Fibroblast of pulmonary artery (primary cell): Measurements from ENCODE around the gene CAMSAP1.

Experiments used
- DNase-seq: peaks from one replicate; pipeline ENCODE4 v3.0.0-alpha.2; 2010; ENCODE audit warnings: low read depth
- H3K4me3 ChIP-seq: replicated peaks from 2 replicates; pipeline ENCODE4 v1.5.1; 2011; ENCODE audit warnings: low read depth, mild to moderate bottlenecking, control low read depth, low read length, moderate library complexity
- TF ChIP-seq, protein P1 (sequence below): IDR thresholded peaks from 2 replicates; pipeline ENCODE4 v1.5.1; 2011; ENCODE audit warnings: mild to moderate bottlenecking, control low read depth, low read length, inconsistent platforms; ENCODE audit errors: missing control alignments

The CAMSAP1 gene

DNA sequence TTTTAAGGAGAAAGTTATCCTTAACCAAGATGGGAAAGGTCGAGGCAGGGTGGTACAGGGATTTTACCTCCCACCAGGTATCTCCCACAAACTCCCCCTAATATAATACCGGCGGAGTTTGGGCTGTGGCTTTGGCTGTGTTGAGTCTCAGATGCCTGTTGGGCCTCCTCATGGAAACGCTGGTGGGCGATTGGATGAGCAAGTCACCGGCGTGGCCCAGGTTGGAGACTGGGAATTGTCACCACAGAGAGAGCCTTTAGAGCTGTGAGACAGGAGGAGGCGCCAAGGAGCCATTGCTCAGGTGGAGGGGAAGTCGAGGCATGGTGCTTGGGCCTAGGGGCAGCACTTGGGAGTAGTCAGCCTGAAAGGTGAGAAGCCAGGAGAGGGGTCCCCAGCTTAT, 3.4 kb upstream of the CAMSAP1 start:
- TF ChIP-seq, protein P1, sequence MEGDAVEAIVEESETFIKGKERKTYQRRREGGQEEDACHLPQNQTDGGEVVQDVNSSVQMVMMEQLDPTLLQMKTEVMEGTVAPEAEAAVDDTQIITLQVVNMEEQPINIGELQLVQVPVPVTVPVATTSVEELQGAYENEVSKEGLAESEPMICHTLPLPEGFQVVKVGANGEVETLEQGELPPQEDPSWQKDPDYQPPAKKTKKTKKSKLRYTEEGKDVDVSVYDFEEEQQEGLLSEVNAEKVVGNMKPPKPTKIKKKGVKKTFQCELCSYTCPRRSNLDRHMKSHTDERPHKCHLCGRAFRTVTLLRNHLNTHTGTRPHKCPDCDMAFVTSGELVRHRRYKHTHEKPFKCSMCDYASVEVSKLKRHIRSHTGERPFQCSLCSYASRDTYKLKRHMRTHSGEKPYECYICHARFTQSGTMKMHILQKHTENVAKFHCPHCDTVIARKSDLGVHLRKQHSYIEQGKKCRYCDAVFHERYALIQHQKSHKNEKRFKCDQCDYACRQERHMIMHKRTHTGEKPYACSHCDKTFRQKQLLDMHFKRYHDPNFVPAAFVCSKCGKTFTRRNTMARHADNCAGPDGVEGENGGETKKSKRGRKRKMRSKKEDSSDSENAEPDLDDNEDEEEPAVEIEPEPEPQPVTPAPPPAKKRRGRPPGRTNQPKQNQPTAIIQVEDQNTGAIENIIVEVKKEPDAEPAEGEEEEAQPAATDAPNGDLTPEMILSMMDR = no peak
- no peak overlapping the region for H3K4me3 ChIP-seq
- no peak for DNase-seq

DNA sequence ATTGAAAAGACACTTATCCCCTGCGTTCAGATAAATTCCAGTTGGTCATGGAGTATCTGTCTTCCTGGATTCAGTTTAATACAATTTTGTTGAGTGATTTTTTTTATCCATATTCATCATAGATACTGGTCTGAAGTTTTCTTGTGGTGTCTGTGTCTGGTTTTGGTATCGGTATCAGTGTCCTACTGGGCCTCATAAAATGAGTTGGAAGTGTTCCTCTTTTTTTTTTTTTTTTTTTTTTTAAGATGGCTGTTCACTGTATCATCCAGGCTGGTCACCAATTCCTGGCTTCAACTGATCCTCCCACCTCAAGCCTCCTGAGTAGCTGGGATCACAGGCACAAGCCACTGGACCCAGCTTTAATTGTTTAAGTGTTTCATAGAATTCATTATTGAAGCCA, 2.9 kb upstream of the CAMSAP1 start:
- no peak overlapping the region for H3K4me3 ChIP-seq
- TF ChIP-seq, protein P1 = no peak
- no peak for DNase-seq

DNA sequence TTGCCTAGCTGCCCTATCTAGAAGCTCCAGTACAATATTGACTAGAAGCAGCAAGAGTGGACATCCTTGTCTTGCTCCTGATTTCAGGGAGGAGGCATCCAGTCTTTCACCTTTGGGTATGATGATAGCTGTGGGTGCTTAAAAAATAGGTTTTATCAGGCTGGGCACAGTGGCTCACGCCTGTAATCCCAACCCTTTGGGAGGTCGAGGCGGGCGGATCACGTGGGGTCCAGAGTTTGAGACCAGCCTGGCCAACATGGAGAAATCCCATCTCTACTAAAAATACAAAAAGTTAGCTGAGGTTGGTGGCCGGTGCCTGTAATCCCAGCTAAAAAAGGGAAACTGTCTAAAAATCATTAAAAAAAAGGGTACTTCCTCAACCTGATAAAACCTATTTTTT, 2.0 kb upstream of the CAMSAP1 start:
- no peak overlapping the region for H3K4me3 ChIP-seq
- TF ChIP-seq, protein P1 = no peak
- DNase-seq = no peak

DNA sequence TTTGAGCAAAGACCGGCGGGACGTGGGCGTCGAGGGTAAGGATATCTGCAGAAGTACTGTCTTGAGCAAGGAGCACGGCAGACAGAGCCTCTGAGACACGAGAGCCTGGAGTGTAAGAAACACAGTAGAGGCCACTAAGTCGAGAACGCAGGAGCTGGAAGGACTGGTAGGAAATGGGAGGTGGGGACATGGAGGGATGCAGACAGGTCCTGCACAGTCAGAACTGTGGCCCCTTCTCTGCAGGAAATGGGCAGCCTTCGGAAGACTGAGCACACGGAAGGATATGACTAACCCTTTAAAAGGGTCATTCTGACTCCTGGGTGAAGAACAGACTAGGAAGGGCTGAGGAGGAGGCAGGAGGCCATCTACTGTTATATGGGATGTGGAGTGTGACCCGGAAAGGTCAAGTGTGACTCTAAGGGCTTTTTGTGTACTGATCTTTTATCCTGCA, 1.4 kb upstream of the CAMSAP1 start:
- DNase-seq = no peak
- TF ChIP-seq, protein P1 = no peak

DNA sequence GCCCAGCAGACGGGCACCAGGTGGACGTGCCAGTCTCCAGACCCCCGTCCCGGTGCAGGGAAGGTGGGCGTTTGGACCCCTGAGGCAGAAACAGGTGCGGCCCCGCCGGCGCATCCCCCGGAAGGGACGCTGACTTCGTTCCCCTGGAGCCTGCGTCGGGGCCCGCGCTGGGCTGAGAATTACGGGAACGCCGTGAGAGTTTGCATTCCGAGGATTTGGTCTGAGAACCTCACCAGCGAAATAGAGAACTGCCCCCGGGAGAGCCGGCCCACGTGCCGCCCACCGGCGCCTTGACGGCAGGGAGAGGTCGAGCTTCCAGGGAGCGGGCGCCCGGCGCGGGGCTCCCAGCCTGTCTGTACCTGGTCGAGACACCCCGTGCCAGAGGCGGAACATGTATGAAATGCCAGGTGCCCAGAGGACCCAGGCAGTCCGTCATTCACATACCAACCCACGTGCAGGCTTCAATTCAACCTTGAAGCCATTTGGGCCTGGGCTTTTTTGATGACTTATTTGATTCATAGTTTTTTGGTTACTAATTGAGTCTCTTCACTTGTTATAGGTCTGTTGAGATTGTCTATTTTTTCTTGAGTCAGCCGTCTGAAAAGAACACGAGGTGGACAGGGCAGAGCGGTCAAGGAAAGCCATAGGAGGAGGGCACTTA, 877 bp upstream of the CAMSAP1 start:
- TF ChIP-seq, protein P1 = no peak
- H3K4me3 ChIP-seq = peak overlapping the region; percentile 63
- DNase-seq = no peak

More for the DNA sequence above, 1.4 kb upstream of the CAMSAP1 start:
- H3K4me3 ChIP-seq = no peak overlapping the region

DNA sequence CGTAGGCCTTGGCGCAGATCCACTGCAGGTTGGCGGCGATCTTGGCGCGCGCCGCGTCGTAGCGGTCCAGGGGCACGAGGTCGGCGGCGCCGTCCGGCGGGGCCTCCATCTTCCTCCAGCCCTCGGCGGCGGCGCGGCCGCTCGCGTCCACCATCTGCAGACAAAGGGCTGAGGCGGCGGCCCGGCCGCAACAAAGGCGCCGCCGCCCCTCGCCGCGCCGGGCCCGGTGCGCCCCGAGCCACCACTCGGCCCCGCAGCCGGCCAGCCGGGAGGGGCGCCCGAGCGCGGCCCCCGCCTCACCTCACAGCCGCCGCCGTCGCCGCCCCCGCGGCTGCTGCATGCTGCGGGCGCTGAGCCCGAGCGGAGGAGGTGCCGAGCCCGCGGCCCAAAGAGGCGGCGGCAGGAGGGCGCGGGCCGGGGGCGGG, 328 bp downstream of the CAMSAP1 start:
- peak overlapping the region; percentile 46 for H3K4me3 ChIP-seq
- DNase-seq = peak; percentile 45
- TF ChIP-seq, protein P1 = no peak
